Activated CD4-positive, alpha-beta memory T cell treated with anti-CD3 and anti-CD28 coated beads, Interleukin-2, amount 10 ng/mL, durations not matched to agents 7 days and 5 days (primary cell): ENCODE measurements around the gene EIPR1. TPM values are rescaled to one million over a fixed set of nuclear protein-coding genes. Genes with fewer than 3 reads are reported as not detected.

Source experiments
- CTCF ChIA-PET: fragments of 350-600 bp; sonication (Branson Sonifier 250); formaldehyde crosslinking; loops from one replicate; lab custom pipeline; 2021; ENCODE audit warnings: antibody characterized with exemption, inconsistent platforms; lab: Charles Lee
- POLR2A ChIA-PET: fragments of 350-600 bp; sonication (Branson Sonifier 250); formaldehyde crosslinking; loops from one replicate; lab custom pipeline; 2021; ENCODE audit warnings: antibody characterized with exemption; lab: Charles Lee
- DNase-seq: peaks from one replicate; pipeline ENCODE4 v3.0.0-alpha.2; 2020
- H3K27ac Mint-ChIP-seq: one replicate; pipeline ENCODE4 v1.8.0; 2021; ENCODE audit warnings: mild to moderate bottlenecking, mixed read lengths
- H3K27me3 Mint-ChIP-seq: one replicate; pipeline ENCODE4 v1.8.0; 2021; ENCODE audit warnings: mixed read lengths
- H3K36me3 Mint-ChIP-seq: one replicate; pipeline ENCODE4 v1.8.0; 2021; ENCODE audit warnings: low read depth, mixed read lengths
- H3K4me1 Mint-ChIP-seq: one replicate; pipeline ENCODE4 v1.8.0; 2021; ENCODE audit warnings: mixed read lengths
- H3K4me3 Mint-ChIP-seq: one replicate; pipeline ENCODE4 v1.8.0; 2021; ENCODE audit warnings: mild to moderate bottlenecking, mixed read lengths
- H3K9me3 Mint-ChIP-seq: one replicate; pipeline ENCODE4 v1.8.0; 2021; ENCODE audit warnings: mixed read lengths
- total RNA-seq, 2 experiments: library from RNA; stranded (reverse); gene quantifications; one replicate each; pipeline ENCODE4 v1.2.3, GENCODE V29; 2021

EIPR1 gene
- total RNA-seq, 2 experiments from 2014 or later = 34.3 to 36.1 TPM

DNA sequence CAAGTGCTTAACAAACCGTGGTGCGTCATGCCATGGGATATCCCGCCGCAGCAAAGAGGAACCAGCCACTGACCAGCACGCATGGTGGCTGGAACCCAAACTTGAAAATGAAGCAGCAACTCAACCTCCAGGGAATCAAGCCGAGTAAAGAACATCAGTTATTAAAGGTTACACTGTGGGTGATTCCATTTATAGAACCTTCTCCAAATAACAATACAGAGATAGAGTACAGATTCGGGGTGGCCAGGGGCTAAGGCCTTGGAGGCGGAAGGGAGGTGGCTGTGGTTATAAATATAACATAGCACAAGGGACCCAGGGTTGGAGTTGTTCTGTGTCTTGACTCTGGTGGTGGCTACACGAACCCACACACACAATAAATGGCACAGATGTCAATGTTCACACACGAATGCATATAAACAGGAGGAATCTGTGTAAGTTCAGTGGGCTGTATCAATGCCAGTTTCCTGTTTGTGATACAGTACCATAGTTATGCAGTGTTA is 123.1 kb downstream of the EIPR1 start:
- Mint-ChIP-seq H3K9me3 (peaks cover 3% of the 10 kb centered on the region), H3K4me1 (no peaks in the 10 kb centered on the region), H3K4me3 (no peak overlapping the region), H3K27ac (no peak overlapping the region), H3K27me3 (no peaks in the 10 kb centered on the region), H3K36me3 (peaks cover 53% of the 10 kb centered on the region)
- CTCF ChIA-PET = no interaction called here
- POLR2A ChIA-PET = no interaction called here
- DNase-seq = no peak

DNA sequence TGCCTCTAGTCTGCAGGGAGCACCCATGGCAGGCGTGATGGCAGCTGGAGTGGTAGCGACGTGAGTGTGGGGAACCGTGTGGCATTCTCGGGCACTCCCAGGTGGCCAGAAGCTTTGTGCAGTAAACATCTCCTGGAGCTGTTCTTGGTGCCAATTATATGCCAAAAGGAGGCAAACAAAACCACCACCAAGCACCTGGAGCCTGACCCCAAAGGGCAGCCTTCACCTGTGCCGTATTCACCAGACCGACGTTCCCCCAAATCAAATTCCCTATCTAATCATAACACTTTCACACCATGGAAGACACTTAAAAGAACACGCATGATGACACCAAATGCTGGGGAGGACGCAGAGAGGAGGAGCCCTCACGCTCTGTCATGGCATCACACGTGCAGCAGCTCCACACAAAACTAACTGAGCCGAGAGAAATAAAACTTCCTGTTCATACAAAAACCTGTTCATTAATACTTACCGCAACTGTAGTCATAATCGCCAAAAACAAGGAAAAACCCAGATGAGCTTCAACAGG is 123.6 kb downstream of the EIPR1 start:
- POLR2A ChIA-PET = no interaction called here
- CTCF ChIA-PET = no interaction called here

DNA sequence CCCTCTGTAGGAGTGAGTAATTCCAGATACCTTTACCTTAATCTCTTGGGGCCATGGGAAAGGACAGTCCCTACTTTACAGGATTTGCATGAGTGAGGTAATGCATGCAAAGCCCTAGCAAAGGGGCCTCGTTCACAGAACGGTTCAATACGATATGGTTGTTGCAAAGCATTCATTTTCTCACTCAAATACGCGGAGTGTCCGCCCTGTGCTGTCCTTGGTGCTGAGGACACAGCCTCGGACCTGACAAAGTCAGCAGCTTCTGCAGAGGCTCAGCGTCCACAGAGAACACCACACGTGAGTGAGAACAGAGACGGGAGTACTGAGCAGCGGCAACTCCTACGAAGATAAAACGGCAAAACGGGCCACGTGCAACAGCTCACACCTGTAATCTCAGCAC is 125.7 kb downstream of the EIPR1 start:
- H3K27ac Mint-ChIP-seq = no peak overlapping the region
- no peak overlapping the region for H3K4me3 Mint-ChIP-seq
- H3K9me3 Mint-ChIP-seq = peaks cover 10% of the 10 kb centered on the region
- no peaks in the 10 kb centered on the region for H3K4me1 Mint-ChIP-seq
- ChIA-PET POLR2A (no interaction called here), CTCF (no interaction called here)
- H3K36me3 Mint-ChIP-seq = peaks cover 62% of the 10 kb centered on the region
- DNase-seq = no peak
- H3K27me3 Mint-ChIP-seq = no peaks in the 10 kb centered on the region

More for the DNA sequence above, 123.6 kb downstream of the EIPR1 start:
- no peak overlapping the region for H3K27ac Mint-ChIP-seq
- no peaks in the 10 kb centered on the region for H3K27me3 Mint-ChIP-seq
- H3K4me3 Mint-ChIP-seq = no peak overlapping the region
- H3K4me1 Mint-ChIP-seq = no peaks in the 10 kb centered on the region
- H3K36me3 Mint-ChIP-seq = peaks cover 59% of the 10 kb centered on the region
- no peak for DNase-seq
- H3K9me3 Mint-ChIP-seq = peaks cover 7% of the 10 kb centered on the region

DNA sequence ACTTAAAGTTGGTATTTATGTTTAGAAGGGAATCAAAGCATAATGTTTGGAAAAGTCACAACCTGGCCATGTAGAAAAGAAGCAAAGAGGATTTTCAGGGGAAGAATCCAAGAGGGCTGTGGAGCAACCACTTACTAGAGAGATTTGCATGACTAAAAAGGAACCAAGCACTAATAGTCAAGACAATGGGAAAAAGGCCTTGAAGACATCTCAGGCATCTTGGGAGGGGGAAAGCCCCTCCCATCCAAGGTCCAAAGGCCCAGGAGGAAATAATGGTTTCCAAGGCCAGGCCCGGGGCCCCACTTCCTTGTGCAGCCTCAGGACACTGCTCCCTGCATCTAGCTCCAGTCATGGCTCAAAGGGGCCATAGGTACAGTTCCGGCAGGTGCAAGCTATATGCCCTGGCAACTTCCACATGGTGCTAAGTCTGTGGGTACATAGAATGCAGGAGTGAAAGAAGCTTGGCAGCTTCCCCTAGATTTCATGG is 128.1 kb downstream of the EIPR1 start:
- POLR2A ChIA-PET = no interaction called here
- no peaks in the 10 kb centered on the region for H3K27me3 Mint-ChIP-seq

DNA sequence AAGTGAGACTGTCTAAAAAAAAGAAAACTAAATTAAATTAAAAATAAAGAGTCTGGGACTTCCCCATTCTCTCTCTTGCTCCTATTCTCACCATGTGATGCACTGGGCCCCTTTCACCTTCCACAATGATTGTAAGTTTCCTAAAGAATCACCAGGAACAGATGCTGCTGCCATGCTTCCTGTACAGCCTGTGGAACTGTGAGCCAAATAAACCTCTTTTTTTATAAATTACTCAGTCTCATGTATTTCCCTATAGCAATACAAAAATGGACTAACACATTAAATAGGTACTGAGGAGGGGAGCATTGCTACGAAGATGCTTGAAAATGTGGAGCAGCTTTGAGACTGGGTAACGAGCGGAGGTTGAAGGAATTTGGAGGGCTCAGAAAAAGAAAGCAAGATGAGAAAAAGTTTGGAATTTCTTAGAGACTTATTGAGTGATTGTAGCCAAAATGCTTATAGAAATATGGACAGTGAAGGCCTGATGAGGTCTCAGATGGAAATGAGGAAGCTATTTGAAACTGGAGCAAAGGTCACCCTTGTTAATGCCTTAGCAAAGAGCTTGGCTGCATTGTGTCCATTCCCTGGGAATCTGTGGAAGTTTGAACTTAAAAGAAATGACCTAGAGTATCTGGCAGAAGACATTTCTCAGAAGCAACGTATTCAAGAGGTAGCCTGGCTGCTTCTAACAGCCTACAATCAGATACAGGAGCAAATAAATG is 128.7 kb downstream of the EIPR1 start:
- Mint-ChIP-seq H3K9me3 (peaks cover 10% of the 10 kb centered on the region), H3K4me3 (no peak overlapping the region), H3K36me3 (peaks cover 47% of the 10 kb centered on the region), H3K4me1 (no peaks in the 10 kb centered on the region), H3K27me3 (no peaks in the 10 kb centered on the region), H3K27ac (no peak overlapping the region)
- ChIA-PET POLR2A (no interaction called here), CTCF (no interaction called here)
- no peak for DNase-seq

More for the DNA sequence above, 128.1 kb downstream of the EIPR1 start:
- peaks cover 53% of the 10 kb centered on the region for H3K36me3 Mint-ChIP-seq
- no peak overlapping the region for H3K27ac Mint-ChIP-seq
- no peak overlapping the region for H3K4me3 Mint-ChIP-seq
- no peaks in the 10 kb centered on the region for H3K4me1 Mint-ChIP-seq
- peaks cover 10% of the 10 kb centered on the region for H3K9me3 Mint-ChIP-seq
- no peak for DNase-seq
- CTCF ChIA-PET = no interaction called here

DNA sequence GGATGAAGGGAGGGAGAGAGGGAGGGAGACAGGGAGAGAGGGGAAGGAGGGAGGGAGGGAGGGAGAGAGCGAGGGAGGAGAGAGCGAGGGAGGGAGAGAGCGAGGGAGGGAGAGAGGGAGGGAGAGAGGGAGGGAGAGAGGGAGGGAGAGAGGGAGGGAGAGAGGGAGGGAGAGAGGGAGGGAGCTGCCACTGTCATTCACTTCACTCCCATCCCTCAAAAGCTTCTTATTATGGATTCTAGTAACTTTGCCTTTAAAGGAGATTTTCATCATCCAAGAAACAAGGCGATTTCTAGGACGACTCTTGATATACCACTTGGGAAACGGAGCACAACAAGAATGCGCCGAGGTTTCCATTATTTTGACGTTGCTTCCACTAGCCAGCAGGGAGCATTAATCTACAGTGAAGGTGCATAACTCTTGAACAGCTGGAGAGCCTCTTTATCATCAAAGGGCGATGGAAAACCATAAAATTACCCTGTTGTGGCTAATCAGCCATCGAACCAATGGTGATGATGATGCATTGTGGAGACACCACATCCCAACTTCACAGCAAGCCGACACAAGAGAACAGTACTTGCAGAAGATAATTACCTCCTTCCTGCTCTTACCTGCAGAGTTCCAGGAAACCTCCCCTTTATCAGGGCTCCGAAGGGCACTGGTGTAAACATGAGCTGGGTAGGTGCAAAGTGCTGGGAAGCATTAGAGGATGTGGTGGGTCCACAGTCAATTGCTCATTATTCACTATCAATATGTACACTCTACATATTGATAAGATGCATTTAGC is 130.5 kb downstream of the EIPR1 start:
- Mint-ChIP-seq H3K4me3 (no peak overlapping the region), H3K9me3 (peaks cover 10% of the 10 kb centered on the region), H3K4me1 (peaks cover 10% of the 10 kb centered on the region), H3K27ac (no peak overlapping the region), H3K36me3 (peaks cover 34% of the 10 kb centered on the region), H3K27me3 (no peaks in the 10 kb centered on the region)
- CTCF ChIA-PET = no interaction called here
- no peak for DNase-seq
- POLR2A ChIA-PET = no interaction called here

DNA sequence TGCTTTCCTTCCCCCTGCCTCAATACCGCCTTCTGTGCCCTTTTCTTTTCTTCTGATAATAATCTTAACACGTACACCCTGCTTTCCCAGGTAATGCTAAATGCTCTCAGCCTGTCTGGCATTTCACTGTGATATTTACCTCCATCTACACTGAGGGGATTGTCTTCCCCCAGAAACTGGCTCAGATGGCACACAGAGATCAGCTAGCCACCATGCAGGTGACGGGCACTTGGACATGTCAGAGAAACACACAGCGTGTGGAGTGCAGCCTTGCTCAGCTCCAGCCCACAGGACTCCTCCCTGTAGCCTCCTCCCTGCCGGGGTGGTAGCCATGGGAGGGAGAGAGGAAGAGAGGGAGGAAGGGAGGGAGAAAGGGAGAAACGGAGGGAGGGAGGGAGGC is 131.2 kb downstream of the EIPR1 start:
- Mint-ChIP-seq H3K4me3 (no peak overlapping the region), H3K4me1 (peaks cover 15% of the 10 kb centered on the region), H3K9me3 (peaks cover 9% of the 10 kb centered on the region), H3K27ac (no peak overlapping the region), H3K36me3 (peaks cover 27% of the 10 kb centered on the region), H3K27me3 (no peaks in the 10 kb centered on the region)
- POLR2A ChIA-PET = no interaction called here
- no peak for DNase-seq
- CTCF ChIA-PET = no interaction called here

DNA sequence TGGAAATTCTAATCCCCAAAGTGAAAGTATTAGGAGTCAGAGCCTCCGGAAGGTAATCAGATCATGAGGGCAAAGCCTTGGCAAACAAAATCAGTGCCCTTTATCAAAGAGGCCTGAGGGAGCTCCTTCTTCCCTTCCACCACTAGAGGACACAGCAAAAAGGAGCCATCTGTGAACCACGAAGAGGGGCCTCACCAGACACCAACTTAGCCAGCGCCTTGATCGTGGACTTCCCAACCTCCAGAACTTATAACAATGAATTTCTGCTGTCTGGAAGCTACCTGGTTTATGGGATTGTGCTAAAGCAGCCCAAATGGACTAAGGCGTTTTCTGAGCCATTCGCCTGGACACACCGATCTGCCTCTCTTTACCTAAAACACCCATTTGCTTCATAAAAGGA is 133.1 kb downstream of the EIPR1 start:
- peaks cover 17% of the 10 kb centered on the region for H3K36me3 Mint-ChIP-seq
- H3K4me3 Mint-ChIP-seq = no peak overlapping the region
- ChIA-PET CTCF (no interaction called here), POLR2A (no interaction called here)
- DNase-seq = no peak
- H3K27ac Mint-ChIP-seq = no peak overlapping the region
- no peaks in the 10 kb centered on the region for H3K27me3 Mint-ChIP-seq
- H3K9me3 Mint-ChIP-seq = peaks cover 8% of the 10 kb centered on the region
- H3K4me1 Mint-ChIP-seq = peaks cover 15% of the 10 kb centered on the region

DNA sequence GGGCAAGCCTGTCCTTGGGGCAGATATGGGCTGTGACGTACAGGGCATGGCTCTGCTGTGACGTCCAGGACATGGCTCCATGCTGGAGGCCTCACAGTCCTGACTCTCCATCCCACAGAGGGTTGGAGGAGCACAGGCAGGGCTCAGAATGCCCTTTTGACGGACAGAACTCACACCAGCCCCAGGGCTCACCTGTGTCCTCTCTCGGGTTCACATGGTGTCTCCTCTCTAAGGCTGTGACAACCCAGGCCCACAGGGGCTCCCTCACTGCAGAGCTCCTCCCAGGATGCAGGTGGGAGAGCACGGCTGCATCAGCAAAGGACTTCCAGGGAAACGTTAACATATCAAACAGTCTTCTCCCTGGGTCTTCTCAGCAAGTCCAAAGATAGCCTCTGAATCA is 133.8 kb downstream of the EIPR1 start:
- Mint-ChIP-seq H3K4me3 (no peak overlapping the region), H3K27ac (no peak overlapping the region), H3K4me1 (peaks cover 15% of the 10 kb centered on the region), H3K27me3 (no peaks in the 10 kb centered on the region), H3K9me3 (peaks cover 2% of the 10 kb centered on the region), H3K36me3 (peaks cover 10% of the 10 kb centered on the region)
- CTCF ChIA-PET = no interaction called here
- POLR2A ChIA-PET = interaction anchor here (1.7 kb wide), 1 partner anchor 134 kb away, joined by 7 read pairs; the partner anchor contains the start of gene EIPR1
- DNase-seq = no peak

DNA sequence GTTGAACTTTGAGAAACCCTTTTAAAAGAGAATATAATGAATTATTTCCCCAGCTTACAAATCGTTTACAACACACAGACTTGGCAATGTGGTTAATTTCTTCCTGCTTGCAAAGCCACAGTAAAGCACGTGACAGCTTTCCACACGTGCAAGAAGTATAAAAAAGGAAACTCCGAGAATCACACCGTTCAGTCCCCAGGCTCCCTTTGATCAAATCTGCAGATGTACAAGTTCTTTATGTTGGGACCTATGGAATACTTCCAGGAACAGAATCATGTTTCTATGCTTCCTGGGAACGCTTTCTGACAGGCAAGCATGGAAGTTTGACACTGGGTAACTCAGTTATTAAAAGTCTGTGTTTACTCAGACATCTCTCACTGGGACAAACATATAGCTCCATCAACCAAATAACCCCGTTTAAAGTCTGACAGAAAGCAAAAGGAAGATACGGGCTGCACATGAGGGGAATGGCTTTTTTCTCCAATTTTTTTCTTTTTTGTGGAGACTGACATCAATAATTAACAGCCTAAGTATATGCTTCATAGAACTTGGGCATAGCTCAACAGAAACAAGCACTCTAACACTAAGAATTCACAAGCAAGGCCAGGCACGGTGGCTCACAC is 134.8 kb downstream of the EIPR1 start:
- POLR2A ChIA-PET = interaction anchor here (1.1 to 1.7 kb wide), 2 partner anchors 20 to 135 kb away, joined by 3 to 7 read pairs; partner anchors contain the start of gene EIPR1
- CTCF ChIA-PET = no interaction called here
- H3K27me3 Mint-ChIP-seq = no peaks in the 10 kb centered on the region
- H3K27ac Mint-ChIP-seq = no peak overlapping the region
- H3K9me3 Mint-ChIP-seq = no peaks in the 10 kb centered on the region
- H3K4me1 Mint-ChIP-seq = peaks cover 15% of the 10 kb centered on the region
- no peak overlapping the region for H3K4me3 Mint-ChIP-seq
- DNase-seq = peak; percentile 55
- peaks cover 7% of the 10 kb centered on the region for H3K36me3 Mint-ChIP-seq

DNA sequence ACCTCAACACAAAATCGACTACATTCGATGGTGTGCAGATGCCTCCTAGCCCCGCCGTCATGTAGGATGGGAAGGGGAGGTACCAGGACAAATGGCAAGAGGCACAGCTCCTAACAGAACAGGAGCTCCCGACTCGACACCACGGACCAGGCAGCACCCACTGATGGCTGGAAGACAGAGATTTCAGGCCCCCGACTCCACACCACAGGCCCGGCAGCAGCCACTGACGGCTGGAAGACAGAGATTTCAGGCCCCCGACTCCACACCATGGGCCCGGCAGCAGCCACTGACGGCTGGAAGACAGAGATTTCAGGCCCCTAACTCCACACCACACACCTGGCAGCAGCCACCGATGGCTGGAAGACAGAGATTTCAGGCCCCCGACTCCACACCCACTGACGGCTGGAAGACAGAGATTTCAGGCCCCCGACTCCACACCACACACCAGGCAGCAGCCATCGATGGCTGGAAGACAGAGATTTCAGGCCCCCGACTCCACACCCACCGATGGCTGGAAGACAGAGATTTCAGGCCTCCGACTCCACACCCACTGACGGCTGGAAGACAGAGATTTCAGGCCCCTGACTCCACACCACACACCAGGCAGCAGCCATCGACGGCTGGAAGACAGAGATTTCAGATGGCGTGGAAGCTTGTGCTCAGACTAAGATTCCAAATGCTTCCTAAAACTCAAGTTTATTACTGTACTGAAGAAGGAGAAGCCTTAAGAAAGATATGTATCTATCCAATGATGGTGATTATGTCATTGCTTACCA is 135.5 kb downstream of the EIPR1 start:
- ChIA-PET POLR2A (interaction anchor here (1.1 to 1.7 kb wide), 2 partner anchors 19 to 136 kb away, joined by 3 to 7 read pairs; partner anchors contain the start of gene EIPR1), CTCF (no interaction called here)
- H3K4me3 Mint-ChIP-seq = no peak overlapping the region
- no peaks in the 10 kb centered on the region for H3K9me3 Mint-ChIP-seq
- H3K36me3 Mint-ChIP-seq = peaks cover 7% of the 10 kb centered on the region
- H3K27me3 Mint-ChIP-seq = no peaks in the 10 kb centered on the region
- no peak overlapping the region for H3K27ac Mint-ChIP-seq
- no peak for DNase-seq
- H3K4me1 Mint-ChIP-seq = peaks cover 18% of the 10 kb centered on the region
